ENCODE measurements around the gene LNPEP. TPM values are rescaled to one million over a fixed set of nuclear protein-coding genes. Genes with fewer than 3 reads are reported as not detected.

LNPEP gene
- total RNA-seq, result 10 to 100 TPM; 15.8 to 19.7 TPM
- 1 to 10 TPM; 1.9 to 3.2 TPM for polyA plus RNA-seq

GRCh38 chr5:96935559-96936430 lies at the start of gene LNPEP:
LNPEP (plus strand) TSS chr5:96936080; CDS start chr5:96936156, 76 bp downstream.
- TF ChIP-seq, protein P1, sequence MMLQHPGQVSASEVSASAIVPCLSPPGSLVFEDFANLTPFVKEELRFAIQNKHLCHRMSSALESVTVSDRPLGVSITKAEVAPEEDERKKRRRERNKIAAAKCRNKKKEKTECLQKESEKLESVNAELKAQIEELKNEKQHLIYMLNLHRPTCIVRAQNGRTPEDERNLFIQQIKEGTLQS (IDR thresholded peaks at IDR 0.05), result peak; percentile 15
- TF ChIP-seq YY1 (IDR thresholded peaks at IDR 0.05), result peak; percentile 89
- peak in 1 of 2 donors; percentile 52 for TF ChIP-seq RAD21 (IDR thresholded peaks at IDR 0.05)
- TF ChIP-seq HNF4G (IDR thresholded peaks at IDR 0.05), result no peak
- peak; percentile 89 for TF ChIP-seq SP1 (IDR thresholded peaks at IDR 0.05)
- TF ChIP-seq GABPA (IDR thresholded peaks at IDR 0.05 in 1 of 2, conservative IDR thresholded peaks at IDR 0.05 in 1 of 2), result peak in 1 of 2 donors; percentile 44
- no peak for TF ChIP-seq CTCF (IDR thresholded peaks at IDR 0.05; ENCODE audit: low read depth, low read length, missing input control)
- TF ChIP-seq TAF1 (conservative IDR thresholded peaks at IDR 0.05), result peak; percentile 88
- no peak for TF ChIP-seq FOXA2 (IDR thresholded peaks at IDR 0.05)
- peak in 1 of 2 donors; percentile 31 for TF ChIP-seq EGR1 (IDR thresholded peaks at IDR 0.05; ENCODE audit: low read depth in 2 of 2)
- peak; percentile 49 to 78 for TF ChIP-seq RXRA (IDR thresholded peaks at IDR 0.05)
- TF ChIP-seq, protein P2, sequence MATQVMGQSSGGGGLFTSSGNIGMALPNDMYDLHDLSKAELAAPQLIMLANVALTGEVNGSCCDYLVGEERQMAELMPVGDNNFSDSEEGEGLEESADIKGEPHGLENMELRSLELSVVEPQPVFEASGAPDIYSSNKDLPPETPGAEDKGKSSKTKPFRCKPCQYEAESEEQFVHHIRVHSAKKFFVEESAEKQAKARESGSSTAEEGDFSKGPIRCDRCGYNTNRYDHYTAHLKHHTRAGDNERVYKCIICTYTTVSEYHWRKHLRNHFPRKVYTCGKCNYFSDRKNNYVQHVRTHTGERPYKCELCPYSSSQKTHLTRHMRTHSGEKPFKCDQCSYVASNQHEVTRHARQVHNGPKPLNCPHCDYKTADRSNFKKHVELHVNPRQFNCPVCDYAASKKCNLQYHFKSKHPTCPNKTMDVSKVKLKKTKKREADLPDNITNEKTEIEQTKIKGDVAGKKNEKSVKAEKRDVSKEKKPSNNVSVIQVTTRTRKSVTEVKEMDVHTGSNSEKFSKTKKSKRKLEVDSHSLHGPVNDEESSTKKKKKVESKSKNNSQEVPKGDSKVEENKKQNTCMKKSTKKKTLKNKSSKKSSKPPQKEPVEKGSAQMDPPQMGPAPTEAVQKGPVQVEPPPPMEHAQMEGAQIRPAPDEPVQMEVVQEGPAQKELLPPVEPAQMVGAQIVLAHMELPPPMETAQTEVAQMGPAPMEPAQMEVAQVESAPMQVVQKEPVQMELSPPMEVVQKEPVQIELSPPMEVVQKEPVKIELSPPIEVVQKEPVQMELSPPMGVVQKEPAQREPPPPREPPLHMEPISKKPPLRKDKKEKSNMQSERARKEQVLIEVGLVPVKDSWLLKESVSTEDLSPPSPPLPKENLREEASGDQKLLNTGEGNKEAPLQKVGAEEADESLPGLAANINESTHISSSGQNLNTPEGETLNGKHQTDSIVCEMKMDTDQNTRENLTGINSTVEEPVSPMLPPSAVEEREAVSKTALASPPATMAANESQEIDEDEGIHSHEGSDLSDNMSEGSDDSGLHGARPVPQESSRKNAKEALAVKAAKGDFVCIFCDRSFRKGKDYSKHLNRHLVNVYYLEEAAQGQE (IDR thresholded peaks at IDR 0.05), result peak; percentile 45
- no peak for TF ChIP-seq NR2F2 (IDR thresholded peaks at IDR 0.05)
- no peak for TF ChIP-seq JUND (IDR thresholded peaks at IDR 0.05)
- peak; percentile 45 for TF ChIP-seq ZBTB33 (IDR thresholded peaks at IDR 0.05)
- TF ChIP-seq, protein P3, sequence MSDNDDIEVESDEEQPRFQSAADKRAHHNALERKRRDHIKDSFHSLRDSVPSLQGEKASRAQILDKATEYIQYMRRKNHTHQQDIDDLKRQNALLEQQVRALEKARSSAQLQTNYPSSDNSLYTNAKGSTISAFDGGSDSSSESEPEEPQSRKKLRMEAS (IDR thresholded peaks at IDR 0.05), result peak; percentile 54
- peak; percentile 33 for TF ChIP-seq FOXA1 (IDR thresholded peaks at IDR 0.05)
- peak; percentile 66 to 71 for TF ChIP-seq HNF4A (conservative IDR thresholded peaks at IDR 0.05)
- WGBS, result under 1% methylated on average over 79 of the region's 79 CpGs
- H3K9me3 ChIP-seq (ENCODE audit: control insufficient read depth in 4 of 4, low read length in 3 of 4), result no peaks in the 10 kb centered on the region
- no peaks in the 10 kb centered on the region for H3K27me3 ChIP-seq (ENCODE audit: control insufficient read depth in 4 of 4, insufficient read depth in 4 of 4, low read length in 3 of 4)
- H3K4me3 ChIP-seq (ENCODE audit: low read depth in 1 of 3, low read length in 3 of 3), result peak within 1 kb of the TSS; percentile 78 to 94 (median 88)
- H3K27ac ChIP-seq (ENCODE audit: low read depth in 1 of 2, low read length in 2 of 2), result peak within 1 kb of the TSS; percentile 91 to 96
- H3K9ac ChIP-seq (ENCODE audit: low read depth in 1 of 2, low read length in 2 of 2), result peak within 1 kb of the TSS; percentile 80 to 82
- DNase-seq (ENCODE audit: low spot score), result peak; percentile 93
- peaks cover 0 to 30% (median 21%) of the 10 kb centered on the region in 4 donors for H3K4me1 ChIP-seq (ENCODE audit: control insufficient read depth in 4 of 4, insufficient read depth in 4 of 4, low read length in 3 of 4)
- H3K36me3 ChIP-seq (ENCODE audit: control insufficient read depth in 4 of 4, insufficient read depth in 3 of 4, low read depth in 1 of 4, low read length in 3 of 4), result no peaks in the 10 kb centered on the region

Measured in liver (tissue), 9 donors.